Epithelial cell of proximal tubule (primary cell): ENCODE results near the gene RAB32. TPM values are rescaled to one million over a fixed set of nuclear protein-coding genes. Genes with fewer than 3 reads are reported as not detected.
"Not testable (repeated sequence)": the region's sequence is repeated elsewhere in the genome, so short reads cannot be mapped to it uniquely, and the experiment has no call there.

Source experiments
- DNase-seq: peaks from one replicate; pipeline ENCODE4 v3.0.0-alpha.2; 2011; ENCODE audit warnings: low read depth
- H3K4me3 ChIP-seq: 2 replicates; pipeline ENCODE4 v1.5.1; 2011; ENCODE audit warnings: low read depth, mild to moderate bottlenecking, low read length
- CTCF ChIP-seq: conservative IDR thresholded peaks from 2 replicates; pipeline ENCODE4 v1.5.1; 2012; ENCODE audit warnings: low read depth, mild to moderate bottlenecking, low read length
- total RNA-seq: library from RNA; depleted of rRNA; stranded (reverse); fragments of >200 nt; gene quantifications from 2 replicates; pipeline ENCODE4 v1.2.3, GENCODE V29; 2015

Gene RAB32
- total RNA-seq, 1 donor from 2014 or later: 94.8 TPM

- DNase-seq: no peak
- H3K4me3 ChIP-seq: no peak overlapping the region
- no peak for TF ChIP-seq CTCF
Measured at GRCh38 chr6:146550911-146551310, 7.3 kb downstream of the RAB32 start.

- DNase-seq: no peak
- no peak overlapping the region for H3K4me3 ChIP-seq
- no peak for TF ChIP-seq CTCF
Measured at GRCh38 chr6:146551545-146551944, 7.9 kb downstream of the RAB32 start.

- DNase-seq: no peak
- H3K4me3 ChIP-seq: no peak overlapping the region
- TF ChIP-seq CTCF: no peak
Measured at GRCh38 chr6:146553377-146554135, 9.9 kb downstream of the RAB32 start.

- H3K4me3 ChIP-seq: no peak overlapping the region
- DNase-seq: no peak
- TF ChIP-seq CTCF: no peak
Measured at GRCh38 chr6:146560607-146561006, 17.0 kb downstream of the RAB32 start.

- not testable (repeated sequence) for DNase-seq, H3K4me3 ChIP-seq
Measured at GRCh38 chr6:146566661-146567060, 23.0 kb downstream of the RAB32 start.

GRCh38 chr6:146568619-146569018 lies 25.0 kb downstream of the RAB32 start:
- DNase-seq, H3K4me3 ChIP-seq: not testable (repeated sequence)

- TF ChIP-seq CTCF: no peak
- DNase-seq: no peak
- no peak overlapping the region for H3K4me3 ChIP-seq
Measured at GRCh38 chr6:146574211-146574610, 30.6 kb downstream of the RAB32 start.

GRCh38 chr6:146578054-146578453 lies 34.4 kb downstream of the RAB32 start:
- no peak for DNase-seq
- TF ChIP-seq CTCF: no peak

More at GRCh38 chr6:146578054-146578453, 34.4 kb downstream of the RAB32 start:
- no peak overlapping the region for H3K4me3 ChIP-seq
